Measurements from ENCODE around the gene XYLT1. TPM values are rescaled to one million over a fixed set of nuclear protein-coding genes. Genes with fewer than 3 reads are reported as not detected.

XYLT1 gene
- total and polyA plus RNA-seq, 2 of the 8 experiments (the other 6 are each of a cell fraction or from before 2014, with no cell fraction given) = 6.6 to 25.4 TPM

GRCh38 chr16:17324451-17324850 is 146.3 kb downstream of the XYLT1 start:
- Histone ChIP-seq H4K91ac (replicated peaks; ENCODE audit: insufficient read length, low read length) (no peak overlapping the region), H3K36me3 (ENCODE audit: control insufficient read depth in 2 of 4, insufficient read depth in 4 of 4, low read length in 3 of 4) (no peaks in the 10 kb centered on the region), H3K4ac (replicated peaks; ENCODE audit: insufficient read length, low read depth, low read length) (no peak overlapping the region), H2BK5ac (ENCODE audit: low read depth, low read length) (no peak overlapping the region), H3K79me1 (ENCODE audit: low read depth, low read length) (0 out of 2 replicates have a peak, but pooled peaks cover 2% of the 10 kb centered on the region), H3K9ac (replicated peaks in 1 of 4; ENCODE audit: extremely low read depth in 1 of 4, low read depth in 3 of 4, low read length in 3 of 4) (no peak overlapping the region), H3K23me2 (ENCODE audit: low read depth, low read length) (no peaks in the 10 kb centered on the region), H2BK20ac (ENCODE audit: low read length) (no peak overlapping the region), H2BK15ac (ENCODE audit: low read length) (no peak overlapping the region), H2BK12ac (ENCODE audit: low read depth, low read length) (no peak overlapping the region), H2BK120ac (replicated peaks; ENCODE audit: low read depth, low read length) (no peak overlapping the region), H2AK5ac (ENCODE audit: low read depth, low read length) (no peak overlapping the region), H3K27ac (ENCODE audit: low read depth, low read length) (no peak overlapping the region), H3K18ac (ENCODE audit: extremely low read depth, low read length) (no peak overlapping the region), H3K9me3 (ENCODE audit: insufficient read depth in 2 of 2, low read depth in 1 of 2, low read length in 1 of 2) (no peaks in the 10 kb centered on the region), H3K4me1 (replicated peaks in 1 of 4; ENCODE audit: control insufficient read depth in 3 of 4, insufficient read depth in 4 of 4, low read length in 3 of 4) (no peaks in the 10 kb centered on the region), H4K8ac (ENCODE audit: extremely low read depth, insufficient read depth, low read length) (no peak overlapping the region), H4K20me1 (replicated peaks in 1 of 2; ENCODE audit: control insufficient read depth in 1 of 2, insufficient read depth in 2 of 2, low read length in 2 of 2) (no peaks in the 10 kb centered on the region), H3K4me3 (ENCODE audit: extremely low read depth in 1 of 4, insufficient read depth in 2 of 4, low read depth in 3 of 4, low read length in 4 of 4) (no peak overlapping the region), H2AFZ (ENCODE audit: low read length) (no peak overlapping the region), H3K14ac (ENCODE audit: insufficient read length) (no peak overlapping the region), H4K5ac (ENCODE audit: insufficient read length, low read depth, low read length) (no peak overlapping the region), H3K23ac (ENCODE audit: insufficient read length) (no peak overlapping the region), H3K56ac (replicated peaks; ENCODE audit: insufficient read length, low read depth, low read length) (no peak overlapping the region), H3K79me2 (ENCODE audit: control insufficient read depth in 1 of 2, insufficient read depth in 2 of 2, low read length in 2 of 2) (peaks cover 0 to 11% of the 10 kb centered on the region in 2 experiments; a peak in 1 of 4 replicates), H3K4me2 (ENCODE audit: insufficient read depth in 1 of 2, low read depth in 2 of 2, low read length in 2 of 2) (no peak overlapping the region), H3K27me3 (replicated peaks in 1 of 4; ENCODE audit: control insufficient read depth in 3 of 4, extremely low read depth in 1 of 4, insufficient read depth in 3 of 4, low read length in 3 of 4) (no peaks in the 10 kb centered on the region)
- no peak for DNase-seq (ENCODE audit: low read depth in 1 of 2, low spot score in 2 of 2)
- ChIA-PET CTCF (ENCODE audit: partially characterized antibody) (interaction anchor here (0.9 to 1.6 kb wide), 2 partner anchors 21 to 43 kb away, joined by 3 read pairs; no protein-coding TSS in a partner anchor), POLR2A (ENCODE audit: partially characterized antibody) (interaction anchor here (0.8 kb wide), 1 partner anchor 141 kb away, joined by 5 read pairs; no protein-coding TSS in a partner anchor)
- FAIRE-seq = no peak
- WGBS, 2 experiments (ENCODE audit: extremely low coverage in 1 of 2, insufficient coverage in 1 of 2, insufficient read length in 1 of 2, insufficient replicate concordance in 2 of 2, low coverage in 1 of 2, low lambda C conversion rate in 2 of 2, missing lambda C conversion rate in 1 of 2) = 86% methylated on average over 10 of the region's 10 CpGs; no CpG with 5 or more reads in 1 of the 2 experiments
- TF ChIP-seq SIRT6 (IDR thresholded peaks at IDR 0.05; ENCODE audit: low read length) (no peak), BRCA1 (IDR thresholded peaks at IDR 0.05; ENCODE audit: low read depth, low read length) (no peak), POLR2A (IDR thresholded peaks at IDR 0.05; ENCODE audit: control extremely low read depth in 1 of 2, low read depth in 2 of 2, low read length in 2 of 2) (no peak), GTF2F1 (IDR thresholded peaks at IDR 0.05; ENCODE audit: borderline replicate concordance, low read depth, low read length) (no peak), CHD1 (IDR thresholded peaks at IDR 0.05; ENCODE audit: low read depth, low read length) (no peak), FOSL1 (IDR thresholded peaks at IDR 0.05; ENCODE audit: insufficient read depth, low read depth, low read length) (no peak), ATF2 (IDR thresholded peaks at IDR 0.05; ENCODE audit: low read length) (no peak), TAF7 (optimal IDR thresholded peaks at IDR 0.05; ENCODE audit: borderline replicate concordance, low read depth, low read length) (no peak), NANOG (IDR thresholded peaks at IDR 0.05; ENCODE audit: insufficient read depth, low read depth, low read length, poor library complexity, severe bottlenecking) (no peak), SAP30 (IDR thresholded peaks at IDR 0.05; ENCODE audit: insufficient read depth, insufficient replicate concordance, low read length) (no peak), E2F6 (IDR thresholded peaks at IDR 0.05) (no peak), CBX5 (IDR thresholded peaks at IDR 0.05; ENCODE audit: low read depth, low read length) (no peak)

All from H1 (cell line).